Parathyroid adenoma (tissue), 2 donors: ENCODE data around the gene FLOT1.

Experiments
- H2AFZ ChIP-seq: fragments of 300-600 bp; sonication (generic); one replicate; pipeline ENCODE4 v1.7.0; 2017; ENCODE audit warnings: antibody characterized with exemption, mild to moderate bottlenecking
- H3K27ac ChIP-seq: fragments of 300-600 bp; sonication (generic); one replicate; pipeline ENCODE4 v1.7.0; 2017
- H3K27me3 ChIP-seq: fragments of 300-600 bp; sonication (generic); one replicate; pipeline ENCODE4 v1.7.0; 2017; ENCODE audit warnings: low read length; ENCODE audit not compliant: control insufficient read depth, insufficient read depth
- H3K36me3 ChIP-seq: fragments of 300-600 bp; sonication (generic); one replicate; pipeline ENCODE4 v1.7.0; 2017; ENCODE audit warnings: low read length; ENCODE audit not compliant: control insufficient read depth, insufficient read depth
- H3K4me1 ChIP-seq: fragments of 300-600 bp; sonication (generic); one replicate; pipeline ENCODE4 v1.7.0; 2017; ENCODE audit warnings: control low read depth
- H3K4me2 ChIP-seq: fragments of 300-600 bp; sonication (generic); one replicate; pipeline ENCODE4 v1.7.0; 2017; ENCODE audit warnings: low read length
- H3K4me3 ChIP-seq: fragments of 300-600 bp; sonication (generic); one replicate; pipeline ENCODE4 v1.7.0; 2017; ENCODE audit warnings: low read depth, low read length
- H3K79me2 ChIP-seq: fragments of 300-600 bp; sonication (generic); one replicate; pipeline ENCODE4 v1.7.0; 2017; ENCODE audit warnings: control low read depth
- H3K9ac ChIP-seq: fragments of 300-600 bp; sonication (generic); one replicate; pipeline ENCODE4 v1.7.0; 2017; ENCODE audit warnings: mild to moderate bottlenecking
- H3K9me3 ChIP-seq: fragments of 300-600 bp; sonication (generic); one replicate; pipeline ENCODE4 v1.7.0; 2017; ENCODE audit warnings: low read length; ENCODE audit not compliant: control insufficient read depth
- TF ChIP-seq, protein P1 (sequence below): fragments of 300-600 bp; sonication (generic); IDR thresholded peaks from one replicate; pipeline ENCODE4 v1.7.0; 2017; ENCODE audit warnings: antibody characterized with exemption, mild to moderate bottlenecking
- donor health status: primary hyperparathyroidism.

The FLOT1 gene, protein sequence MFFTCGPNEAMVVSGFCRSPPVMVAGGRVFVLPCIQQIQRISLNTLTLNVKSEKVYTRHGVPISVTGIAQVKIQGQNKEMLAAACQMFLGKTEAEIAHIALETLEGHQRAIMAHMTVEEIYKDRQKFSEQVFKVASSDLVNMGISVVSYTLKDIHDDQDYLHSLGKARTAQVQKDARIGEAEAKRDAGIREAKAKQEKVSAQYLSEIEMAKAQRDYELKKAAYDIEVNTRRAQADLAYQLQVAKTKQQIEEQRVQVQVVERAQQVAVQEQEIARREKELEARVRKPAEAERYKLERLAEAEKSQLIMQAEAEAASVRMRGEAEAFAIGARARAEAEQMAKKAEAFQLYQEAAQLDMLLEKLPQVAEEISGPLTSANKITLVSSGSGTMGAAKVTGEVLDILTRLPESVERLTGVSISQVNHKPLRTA

DNA sequence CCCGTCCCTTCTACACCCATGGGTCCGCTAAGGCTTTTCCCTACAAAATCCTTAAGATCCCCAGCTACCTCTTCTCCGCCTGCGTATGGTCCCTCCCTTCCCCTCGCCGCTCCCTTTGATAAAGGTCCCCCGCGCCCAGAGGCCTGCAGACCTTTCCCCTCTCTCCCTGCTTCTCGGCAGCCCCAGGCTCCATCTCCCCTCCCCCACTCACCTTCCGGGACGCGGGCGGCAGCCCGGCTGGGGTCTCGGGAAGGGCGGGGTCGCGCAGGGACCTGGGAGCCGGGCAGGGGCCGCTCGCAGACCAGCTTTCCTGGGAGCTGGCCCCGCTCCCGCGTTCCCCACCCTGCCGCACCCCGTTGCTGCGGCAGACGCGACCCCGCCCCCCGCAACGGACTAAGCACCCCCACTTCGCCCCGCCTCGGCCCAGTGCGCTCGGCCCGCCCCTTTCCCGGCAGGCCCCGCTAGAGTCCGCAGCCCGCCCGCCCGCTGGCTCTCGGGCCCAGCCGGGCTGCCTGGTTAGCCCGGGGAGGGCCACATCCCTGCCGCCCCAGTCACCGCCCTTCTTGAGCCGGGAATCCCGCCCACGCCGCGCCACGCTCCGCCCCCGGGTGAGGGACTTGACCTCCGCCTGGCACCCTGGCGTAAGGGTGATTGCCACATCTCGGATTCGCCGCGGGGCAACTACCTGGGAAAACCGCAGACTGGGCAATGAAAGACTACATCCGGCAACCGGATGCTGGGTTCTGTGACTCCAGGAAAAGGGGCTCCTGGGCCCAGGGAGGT is at the start of gene FLOT1:
TSS of gene FLOT1 (minus strand) at position 372 of the 783 bp plus-strand sequence. CDS start 498 bp downstream, outside the sequence.
- H3K9me3 ChIP-seq: no peaks in the 10 kb centered on the region
- peak within 1 kb of the TSS; percentile 72 for H3K27ac ChIP-seq
- peak within 1 kb of the TSS; percentile 71 for H2AFZ ChIP-seq
- peak within 1 kb of the TSS; percentile 56 for H3K9ac ChIP-seq
- H3K79me2 ChIP-seq: peaks cover 9% of the 10 kb centered on the region
- peaks cover 9% of the 10 kb centered on the region for H3K4me1 ChIP-seq
- TF ChIP-seq, protein P1, sequence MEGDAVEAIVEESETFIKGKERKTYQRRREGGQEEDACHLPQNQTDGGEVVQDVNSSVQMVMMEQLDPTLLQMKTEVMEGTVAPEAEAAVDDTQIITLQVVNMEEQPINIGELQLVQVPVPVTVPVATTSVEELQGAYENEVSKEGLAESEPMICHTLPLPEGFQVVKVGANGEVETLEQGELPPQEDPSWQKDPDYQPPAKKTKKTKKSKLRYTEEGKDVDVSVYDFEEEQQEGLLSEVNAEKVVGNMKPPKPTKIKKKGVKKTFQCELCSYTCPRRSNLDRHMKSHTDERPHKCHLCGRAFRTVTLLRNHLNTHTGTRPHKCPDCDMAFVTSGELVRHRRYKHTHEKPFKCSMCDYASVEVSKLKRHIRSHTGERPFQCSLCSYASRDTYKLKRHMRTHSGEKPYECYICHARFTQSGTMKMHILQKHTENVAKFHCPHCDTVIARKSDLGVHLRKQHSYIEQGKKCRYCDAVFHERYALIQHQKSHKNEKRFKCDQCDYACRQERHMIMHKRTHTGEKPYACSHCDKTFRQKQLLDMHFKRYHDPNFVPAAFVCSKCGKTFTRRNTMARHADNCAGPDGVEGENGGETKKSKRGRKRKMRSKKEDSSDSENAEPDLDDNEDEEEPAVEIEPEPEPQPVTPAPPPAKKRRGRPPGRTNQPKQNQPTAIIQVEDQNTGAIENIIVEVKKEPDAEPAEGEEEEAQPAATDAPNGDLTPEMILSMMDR: no peak
- H3K4me3 ChIP-seq: peak within 1 kb of the TSS; percentile 92
- no peaks in the 10 kb centered on the region for H3K27me3 ChIP-seq
- peak within 1 kb of the TSS; percentile 87 for H3K4me2 ChIP-seq
- no peaks in the 10 kb centered on the region for H3K36me3 ChIP-seq

DNA sequence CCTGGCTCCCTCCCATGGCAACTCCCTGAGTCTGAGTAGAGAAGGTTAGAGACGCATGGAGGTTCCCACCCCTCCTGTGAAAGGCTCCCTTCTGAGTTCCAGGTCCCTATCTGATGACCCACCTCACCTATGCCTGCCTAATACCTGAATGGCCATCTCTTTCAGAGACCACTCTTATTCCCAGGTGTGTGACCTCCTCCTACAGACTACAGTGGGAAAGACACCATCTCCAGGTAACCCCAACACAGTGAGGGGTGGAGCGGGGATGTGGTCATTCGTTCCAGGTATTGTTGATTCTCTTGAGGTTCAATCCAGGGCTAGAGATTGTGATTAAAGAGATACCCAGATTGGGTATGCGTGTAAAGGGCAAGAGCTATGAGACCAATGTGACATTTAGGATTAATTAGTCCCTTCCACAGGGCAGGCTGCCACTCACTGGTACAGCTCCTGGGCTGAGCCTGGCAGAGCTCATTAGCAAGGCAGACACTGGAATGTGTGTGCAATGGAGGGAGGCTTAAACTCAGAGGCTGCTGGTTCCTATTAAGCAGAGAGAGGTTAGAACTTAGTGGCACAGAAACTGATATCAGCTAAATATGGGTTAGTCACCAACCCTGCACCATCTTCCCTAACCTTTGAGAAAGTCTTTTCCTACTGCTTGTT is 48.4 kb upstream of the FLOT1 start:
- no peak overlapping the region for H3K9ac ChIP-seq
- H3K36me3 ChIP-seq: no peaks in the 10 kb centered on the region
- no peak overlapping the region for H3K4me3 ChIP-seq
- no peaks in the 10 kb centered on the region for H3K79me2 ChIP-seq
- H2AFZ ChIP-seq: no peak overlapping the region
- H3K4me1 ChIP-seq: no peaks in the 10 kb centered on the region
- H3K27ac ChIP-seq: no peak overlapping the region
- H3K9me3 ChIP-seq: no peaks in the 10 kb centered on the region
- H3K4me2 ChIP-seq: no peak overlapping the region
- H3K27me3 ChIP-seq: no peaks in the 10 kb centered on the region
- TF ChIP-seq, protein P1: no peak

DNA sequence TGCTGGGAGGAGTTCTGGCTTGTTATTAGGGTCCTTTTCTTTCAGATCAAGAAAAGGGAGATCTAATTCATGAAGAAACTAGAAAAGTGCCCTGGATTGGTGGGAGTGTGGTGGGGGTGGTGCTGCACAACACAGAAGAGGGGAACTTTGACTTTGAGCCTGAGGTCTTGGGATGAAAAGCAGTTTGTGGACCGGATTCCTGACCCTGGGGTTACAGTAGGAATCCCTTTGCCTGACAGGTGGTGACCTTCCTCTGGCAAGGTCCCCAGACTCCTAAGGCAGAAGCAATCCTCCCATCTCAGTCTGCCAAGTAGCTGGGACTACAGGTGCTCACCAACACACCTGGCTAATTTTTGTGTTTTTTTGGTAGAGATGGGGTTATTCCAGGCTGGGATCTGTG is 47.1 kb upstream of the FLOT1 start:
- Histone ChIP-seq H3K4me3 (no peak overlapping the region), H3K27me3 (no peaks in the 10 kb centered on the region), H3K9ac (no peak overlapping the region), H3K9me3 (no peaks in the 10 kb centered on the region), H3K36me3 (no peaks in the 10 kb centered on the region), H3K4me1 (no peaks in the 10 kb centered on the region), H3K27ac (no peak overlapping the region), H3K79me2 (no peaks in the 10 kb centered on the region), H2AFZ (no peak overlapping the region), H3K4me2 (no peak overlapping the region)
- TF ChIP-seq, protein P1: no peak

DNA sequence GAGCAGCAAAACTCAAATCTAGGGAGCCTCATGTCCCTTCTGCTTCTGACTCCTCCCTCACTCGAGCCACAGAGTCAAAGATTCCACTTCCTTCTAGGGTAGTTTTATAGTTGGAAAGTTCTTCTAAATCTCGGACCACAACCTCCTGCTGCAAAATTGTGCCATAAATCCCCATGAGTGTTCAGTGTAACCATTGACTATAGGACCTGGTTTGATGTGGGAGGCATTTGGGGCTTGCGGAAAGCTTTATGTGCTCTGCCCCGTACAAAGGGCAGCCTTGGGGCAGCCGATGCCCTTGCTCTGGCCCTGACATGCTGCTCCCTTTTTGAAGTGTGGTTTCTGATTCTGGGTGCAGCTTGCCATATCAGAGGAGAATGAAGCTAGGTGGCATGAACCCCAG is 45.5 kb upstream of the FLOT1 start:
- Histone ChIP-seq H3K79me2 (no peaks in the 10 kb centered on the region), H2AFZ (no peak overlapping the region), H3K36me3 (no peaks in the 10 kb centered on the region)

More for the DNA sequence above, 45.5 kb upstream of the FLOT1 start:
- Histone ChIP-seq H3K27ac (no peak overlapping the region), H3K9ac (no peak overlapping the region), H3K4me1 (no peaks in the 10 kb centered on the region), H3K4me2 (no peak overlapping the region), H3K4me3 (no peak overlapping the region), H3K27me3 (no peaks in the 10 kb centered on the region), H3K9me3 (no peaks in the 10 kb centered on the region)
- TF ChIP-seq, protein P1: no peak
